BJ (cell line): ENCODE results near the gene OGFR. TPM values are rescaled to one million over a fixed set of nuclear protein-coding genes. Genes with fewer than 3 reads are reported as not detected.

ENCODE experiments used
- CTCF ChIA-PET: fragments of 350-600 bp; formaldehyde crosslinking; extraction: SDS; loops from one replicate; lab custom pipeline; 2021; ENCODE audit warnings: antibody characterized with exemption, inconsistent platforms; lab: Yijun Ruan, JAX
- POLR2A ChIA-PET: fragments of 300-600 bp; sonication (Branson Sonifier 250); formaldehyde crosslinking; extraction: SDS; loops from one replicate; lab custom pipeline; 2021; ENCODE audit warnings: antibody characterized with exemption; lab: Charles Lee
- DNase-seq: peaks from one replicate; pipeline ENCODE4 v3.0.0-alpha.2; 2011; ENCODE audit warnings: low read depth
- H3K27me3 ChIP-seq: 2 replicates; pipeline ENCODE4 v1.6.0; 2011; ENCODE audit warnings: low read length; ENCODE audit not compliant: control insufficient read depth, insufficient read depth
- H3K36me3 ChIP-seq: 2 replicates; pipeline ENCODE4 v1.5.1; 2011; ENCODE audit warnings: low read length; ENCODE audit not compliant: control insufficient read depth, insufficient read depth
- H3K4me3 ChIP-seq: 2 replicates; pipeline ENCODE4 v1.5.1; 2011; ENCODE audit warnings: low read depth, mild to moderate bottlenecking, control low read depth, low read length
- CTCF ChIP-seq: IDR thresholded peaks from 2 replicates; pipeline ENCODE4 v1.5.1; 2011; ENCODE audit warnings: low read depth, mild to moderate bottlenecking, control low read depth, inconsistent platforms, low read length, moderate library complexity; ENCODE audit not compliant: insufficient read depth
- polyA plus RNA-seq: library from polyadenylated mRNA; depleted of rRNA; stranded (reverse); fragments of >200 nt; gene quantifications from 2 replicates; pipeline ENCODE4 v1.2.3, GENCODE V29; 2011

The OGFR gene
- polyA plus RNA-seq, 1 experiment = 34.2 TPM

GRCh38 chr20:62800314-62801259, 4.0 kb upstream of the OGFR start:
- Histone ChIP-seq H3K4me3 (no peak overlapping the region), H3K36me3 (peaks cover 22% of the 10 kb centered on the region), H3K27me3 (no peaks in the 10 kb centered on the region)
- TF ChIP-seq CTCF = no peak
- no peak for DNase-seq
- ChIA-PET CTCF (no interaction called here), POLR2A (no interaction called here)

GRCh38 chr20:62801284-62802010, 3.2 kb upstream of the OGFR start:
- Histone ChIP-seq H3K36me3 (peaks cover 22% of the 10 kb centered on the region), H3K27me3 (no peaks in the 10 kb centered on the region), H3K4me3 (no peak overlapping the region)
- DNase-seq = no peak
- TF ChIP-seq CTCF = no peak
- POLR2A ChIA-PET = no interaction called here
- CTCF ChIA-PET = no interaction called here

- no peak for DNase-seq
- Histone ChIP-seq H3K4me3 (no peak overlapping the region), H3K27me3 (no peaks in the 10 kb centered on the region), H3K36me3 (peaks cover 23% of the 10 kb centered on the region)
- no peak for TF ChIP-seq CTCF
- ChIA-PET POLR2A (interaction anchor here (0.5 kb wide), 1 partner anchor 8 kb away, joined by 3 read pairs; no protein-coding TSS in a partner anchor), CTCF (interaction anchor here (1.0 kb wide), 1 partner anchor 11 kb away, joined by 3 read pairs; no protein-coding TSS in a partner anchor)
Observed at GRCh38 chr20:62802026-62802712, 2.5 kb upstream of the OGFR start.

- H3K27me3 ChIP-seq = no peaks in the 10 kb centered on the region
- peak overlapping the region; percentile 93 for H3K4me3 ChIP-seq
- no peak for DNase-seq
- ChIA-PET POLR2A (no interaction called here), CTCF (interaction anchor here (0.6 to 1.3 kb wide), 3 partner anchors 11 to 253 kb away, joined by 3 read pairs; no protein-coding TSS in a partner anchor)
- TF ChIP-seq CTCF = peak; percentile 26
- peaks cover 26% of the 10 kb centered on the region for H3K36me3 ChIP-seq
Observed at GRCh38 chr20:62804021-62804626, 511 bp upstream of the OGFR start.
